IPS DF 19.7 (cell line): ENCODE measurements around the gene DNAH17.
A peak's percentile ranks its signal among the peaks of the same experiment; 100 is the strongest.

ENCODE experiments used
- DNase-seq: peaks from one replicate; pipeline ENCODE4 v3.0.0-alpha.2; 2013; ENCODE audit warnings: low read depth, low spot score

Gene DNAH17

GRCh38 chr17:78430892-78431691 is 146.1 kb downstream of the DNAH17 start:
- DNase-seq: no peak

- no peak for DNase-seq
These were observed 147.6 kb downstream of the DNAH17 start for GRCh38 chr17:78429618-78429995.

DNA sequence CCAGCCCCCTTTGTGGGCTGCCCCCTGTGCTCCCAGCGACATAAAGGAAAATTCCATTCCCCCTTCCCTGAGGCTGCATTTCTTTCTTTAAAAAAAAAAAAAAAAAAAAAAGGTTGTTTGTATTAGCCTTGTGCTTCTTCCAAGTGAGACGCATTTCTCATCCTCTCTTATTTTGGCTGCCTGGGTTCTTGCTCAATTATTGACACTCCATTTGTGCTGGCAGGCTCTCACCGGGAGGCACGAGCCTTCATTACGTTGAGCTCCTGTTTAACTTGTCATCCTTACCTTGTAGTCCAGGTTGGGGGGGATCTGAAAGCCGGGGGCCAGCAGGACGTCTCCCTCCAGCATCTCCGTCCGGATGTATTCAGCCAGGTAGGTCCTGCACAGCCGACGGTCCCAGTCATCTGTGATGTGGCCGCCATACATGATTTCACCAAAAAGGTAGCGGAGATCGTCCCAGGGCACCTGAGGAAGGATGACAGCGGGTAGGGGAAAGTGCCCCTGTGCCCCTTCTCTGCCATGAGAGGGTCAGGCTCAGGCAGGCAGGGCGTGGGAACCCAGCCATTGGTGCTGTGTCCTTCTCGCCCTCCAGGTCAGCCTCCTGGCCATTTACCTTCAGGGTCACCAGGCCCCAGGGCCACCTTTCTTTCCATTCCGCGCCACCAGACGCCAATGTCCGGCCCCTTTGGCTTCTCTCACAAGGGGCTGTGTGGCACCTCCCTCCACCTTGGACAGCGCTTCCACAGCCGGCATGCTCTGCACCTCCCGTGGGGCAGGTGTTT is 148.2 kb downstream of the DNAH17 start:
- DNase-seq: no peak

GRCh38 chr17:78428025-78428575 is 149.1 kb downstream of the DNAH17 start:
- DNase-seq: no peak

DNA sequence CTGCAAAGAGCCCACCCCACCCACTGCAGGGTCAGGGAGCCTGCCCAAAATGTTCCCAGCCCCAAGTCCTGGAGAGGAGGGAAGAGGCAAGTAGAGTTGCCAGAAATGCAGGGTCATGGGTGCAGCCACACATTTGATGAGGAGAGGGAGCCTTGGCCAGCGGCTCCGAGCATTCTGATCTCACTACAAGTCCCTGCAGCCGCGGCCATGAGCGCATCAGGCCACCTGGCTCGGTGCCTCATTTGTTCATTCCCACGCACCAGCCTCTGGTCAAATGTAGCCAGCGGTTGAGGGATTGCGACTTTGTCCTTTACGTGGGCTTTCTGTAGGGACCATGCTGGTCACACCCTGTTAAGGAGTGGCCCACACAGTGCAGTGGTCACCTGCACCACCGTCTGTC is 150.1 kb downstream of the DNAH17 start:
- DNase-seq: no peak

- no peak for DNase-seq
These were observed 150.8 kb downstream of the DNAH17 start for GRCh38 chr17:78426293-78426879.

DNA sequence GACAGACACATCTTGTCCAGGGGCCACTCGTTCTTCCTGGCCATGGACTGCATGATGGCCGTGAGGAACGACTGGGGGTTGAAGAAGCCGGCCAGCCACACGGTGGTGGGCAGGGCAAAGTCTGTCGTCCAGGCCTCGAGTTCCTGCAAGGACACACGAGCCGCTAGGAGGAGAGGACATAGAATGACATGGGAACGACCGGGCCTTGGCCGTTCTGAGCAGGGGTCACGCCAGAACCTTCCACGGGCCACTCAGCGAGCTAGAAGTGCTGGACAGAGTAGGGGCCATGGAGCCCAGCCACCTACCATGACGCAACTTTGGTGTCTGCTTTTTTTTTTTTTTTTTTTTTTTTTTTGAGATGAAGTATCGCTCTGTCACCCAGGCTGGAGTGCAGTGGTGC is 151.8 kb downstream of the DNAH17 start:
- no peak for DNase-seq

- DNase-seq: no peak
These were observed 153.1 kb downstream of the DNAH17 start for GRCh38 chr17:78423961-78424675.

- no peak for DNase-seq
These were observed 154.2 kb downstream of the DNAH17 start for GRCh38 chr17:78422872-78423588.

- no peak for DNase-seq
These were observed 155.0 kb downstream of the DNAH17 start for GRCh38 chr17:78422267-78422605.

- peak; percentile 45 for DNase-seq
These were observed 155.5 kb downstream of the DNAH17 start for GRCh38 chr17:78421534-78422266.

DNA sequence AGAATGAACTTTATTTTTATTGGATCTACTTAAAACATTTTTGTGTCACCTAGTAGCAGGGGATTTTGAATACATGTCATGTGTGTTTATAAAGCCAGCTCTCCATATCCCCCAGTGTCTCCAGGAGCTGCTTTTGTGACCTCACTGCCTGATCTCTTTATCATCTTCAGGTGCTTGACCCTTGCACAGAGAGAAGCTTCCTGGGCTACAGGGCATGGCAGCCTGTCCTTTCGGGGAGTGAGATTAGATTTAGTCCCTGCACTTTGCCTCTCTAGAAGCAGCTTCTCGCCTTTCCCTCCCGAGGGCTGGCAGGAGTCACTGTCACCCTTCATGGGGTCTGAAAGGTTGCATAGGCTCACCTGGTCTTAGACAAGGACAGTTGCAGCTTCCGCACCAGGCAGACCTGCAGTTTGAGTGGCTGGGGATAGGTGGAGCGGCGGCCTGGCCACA is 156.1 kb downstream of the DNAH17 start:
- no peak for DNase-seq

- no peak for DNase-seq
These were observed 157.0 kb downstream of the DNAH17 start for GRCh38 chr17:78419970-78420815.

GRCh38 chr17:78418326-78419026 is 158.7 kb downstream of the DNAH17 start:
- no peak for DNase-seq

DNA sequence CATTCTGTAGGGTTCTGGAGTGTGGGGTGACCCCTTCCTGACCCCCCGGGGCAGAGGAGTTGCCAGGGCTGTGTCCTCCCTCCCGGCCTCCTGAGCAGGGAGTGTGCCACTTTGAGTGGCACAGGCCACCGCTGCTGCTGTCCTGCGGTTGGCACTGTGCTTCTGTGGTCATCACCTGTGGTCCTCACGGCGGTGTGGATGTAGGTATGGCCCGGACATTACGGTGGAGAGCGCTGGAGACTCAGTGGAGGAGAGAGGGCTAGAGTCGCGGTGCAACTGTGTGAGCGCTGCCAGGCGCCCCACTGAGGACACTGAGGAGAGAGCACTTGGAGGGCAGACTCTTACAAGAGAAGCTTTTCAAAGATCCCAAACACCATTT is 159.7 kb downstream of the DNAH17 start:
- DNase-seq: no peak

DNA sequence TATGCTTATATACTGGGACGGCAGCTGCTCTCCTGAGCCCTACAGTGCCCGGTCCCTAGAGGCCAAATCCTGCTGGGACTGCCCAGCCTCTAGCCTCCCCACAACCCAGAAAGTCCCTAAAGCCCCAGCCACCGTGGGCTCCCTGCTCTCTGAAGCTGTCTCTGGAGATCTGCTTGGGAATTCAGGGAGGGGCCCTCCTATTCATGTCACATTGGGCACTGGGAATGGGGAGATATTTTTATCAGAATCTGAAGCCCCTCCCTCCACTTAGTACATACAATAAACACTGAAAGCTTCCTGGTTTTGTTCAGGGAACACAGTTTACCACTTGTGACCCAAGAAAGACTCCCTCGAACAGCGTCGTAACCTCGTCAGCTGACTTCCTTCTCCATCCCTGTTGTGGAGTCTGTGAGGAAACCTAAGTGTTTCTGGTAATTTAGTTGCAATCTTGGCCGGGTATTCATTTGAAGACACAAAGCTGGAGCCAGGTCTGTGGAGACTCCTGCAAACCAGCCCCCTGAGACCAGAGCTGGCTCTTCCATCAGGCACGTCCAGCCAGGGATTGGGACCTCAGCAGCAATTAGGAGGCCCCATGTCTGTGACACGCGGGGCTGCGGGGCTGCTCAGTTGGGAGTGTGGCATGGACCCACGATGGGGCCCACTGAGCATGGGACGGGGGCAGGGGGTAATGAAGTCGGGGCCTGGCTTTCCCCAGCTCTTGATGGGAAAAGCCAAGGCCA is 160.2 kb downstream of the DNAH17 start:
- no peak for DNase-seq

GRCh38 chr17:78415821-78416711 is 161.1 kb downstream of the DNAH17 start:
- DNase-seq: no peak
